RKO (cell line): Measurements from ENCODE around the gene PARD3B.
"Not testable (repeated sequence)": the region's sequence is repeated elsewhere in the genome, so short reads cannot be mapped to it uniquely, and the experiment has no call there.

Source experiments
- DNase-seq: peaks from one replicate; pipeline ENCODE4 v3.0.0-alpha.2; 2016; ENCODE audit warnings: low spot score

PARD3B gene

DNA sequence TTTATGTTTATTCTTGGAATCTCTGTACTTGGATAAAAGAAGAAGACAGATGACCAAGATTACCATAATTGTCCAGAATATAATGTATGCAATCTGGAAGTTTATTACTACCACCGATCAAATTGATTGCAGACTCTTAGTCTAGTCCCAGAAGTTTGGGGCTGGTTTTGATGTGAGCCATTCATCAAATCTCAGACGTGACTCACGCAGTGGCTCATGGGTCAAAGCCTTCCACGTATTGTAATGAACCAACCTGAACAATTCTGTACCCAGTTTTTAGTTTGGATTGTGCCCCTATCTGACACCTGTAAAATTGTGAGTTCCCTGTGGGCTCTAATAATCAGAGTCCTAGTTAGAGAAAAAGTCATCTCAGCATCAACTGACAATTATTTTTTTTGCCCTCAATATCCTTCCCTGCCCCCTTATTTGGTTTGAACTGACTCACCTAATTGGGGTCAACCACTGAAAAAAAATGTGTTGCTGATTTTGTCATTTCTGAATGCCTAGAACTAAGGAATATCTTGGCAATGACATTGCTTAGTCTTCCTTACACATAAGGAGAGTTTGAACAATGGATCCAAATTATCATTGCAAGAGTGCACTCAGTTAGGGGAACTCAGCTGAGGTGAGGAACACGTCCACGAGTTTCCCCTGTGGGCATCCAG, 917.5 kb downstream of the PARD3B start:
- DNase-seq = peak; percentile 11

DNA sequence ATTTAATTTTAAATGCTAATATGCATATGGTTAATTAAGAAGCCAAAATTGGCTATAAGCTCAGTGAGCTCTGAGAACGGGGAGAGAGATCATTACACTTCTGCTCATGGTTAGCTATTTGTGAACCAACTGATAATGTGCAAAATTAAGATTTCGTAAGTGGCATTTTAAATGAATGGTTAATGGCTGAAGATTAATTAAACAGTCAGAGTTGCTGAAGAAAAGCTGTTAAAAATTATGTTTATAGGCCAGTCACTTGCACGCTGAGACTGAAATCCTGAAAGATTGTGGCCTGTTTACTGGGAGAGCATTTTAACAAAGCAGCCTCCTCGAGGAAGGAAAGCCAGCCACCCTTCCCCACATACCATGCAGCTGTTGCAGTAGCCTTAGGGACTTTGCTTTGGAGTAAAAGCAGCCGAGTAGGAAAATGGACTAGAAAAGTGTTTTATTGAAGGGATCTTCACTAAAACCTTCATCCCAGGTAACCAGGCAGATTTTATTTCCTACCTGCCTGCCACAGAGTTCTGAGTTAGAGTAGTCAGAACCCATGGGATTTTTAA, 918.3 kb downstream of the PARD3B start:
- no peak for DNase-seq

DNA sequence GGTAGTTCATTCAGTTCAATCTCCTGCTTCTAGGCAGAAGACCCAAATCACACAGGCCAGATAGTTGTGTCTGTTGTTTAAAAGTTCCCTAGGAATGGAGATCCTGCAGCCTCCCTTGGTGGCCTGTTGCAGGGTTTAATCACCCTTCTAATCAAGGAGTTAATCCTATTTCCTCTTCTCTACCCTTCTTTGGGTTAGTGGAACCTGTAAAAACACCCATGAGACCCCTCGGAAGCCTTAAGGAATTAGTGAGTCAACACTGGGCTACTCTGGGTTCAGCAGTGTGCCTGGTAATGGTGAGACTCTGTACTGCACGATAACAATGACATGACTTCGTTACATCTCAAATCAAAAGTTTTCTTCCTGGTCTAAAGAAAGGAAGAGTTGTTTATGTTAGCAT, 919.4 kb downstream of the PARD3B start:
- DNase-seq = no peak

DNA sequence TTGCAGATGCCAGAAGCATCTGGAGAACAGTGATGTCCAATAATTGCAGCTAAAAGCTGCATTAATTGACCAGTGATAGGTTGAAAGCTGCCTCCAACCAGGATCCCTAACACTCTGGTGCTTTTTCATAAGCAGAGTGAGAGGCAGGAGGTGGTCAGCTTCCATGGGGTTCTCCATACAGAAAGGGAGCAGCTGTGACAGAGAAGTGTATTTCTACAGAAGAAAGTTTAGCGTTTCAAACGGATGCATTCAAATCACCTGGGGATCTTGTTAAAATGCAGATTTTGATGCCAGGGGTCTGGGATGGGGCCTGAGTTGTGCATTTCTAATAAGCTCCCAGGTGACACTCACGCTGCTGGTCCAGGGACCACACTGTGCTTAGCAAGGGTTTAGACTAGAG, 920.5 kb downstream of the PARD3B start:
- DNase-seq = no peak

DNA sequence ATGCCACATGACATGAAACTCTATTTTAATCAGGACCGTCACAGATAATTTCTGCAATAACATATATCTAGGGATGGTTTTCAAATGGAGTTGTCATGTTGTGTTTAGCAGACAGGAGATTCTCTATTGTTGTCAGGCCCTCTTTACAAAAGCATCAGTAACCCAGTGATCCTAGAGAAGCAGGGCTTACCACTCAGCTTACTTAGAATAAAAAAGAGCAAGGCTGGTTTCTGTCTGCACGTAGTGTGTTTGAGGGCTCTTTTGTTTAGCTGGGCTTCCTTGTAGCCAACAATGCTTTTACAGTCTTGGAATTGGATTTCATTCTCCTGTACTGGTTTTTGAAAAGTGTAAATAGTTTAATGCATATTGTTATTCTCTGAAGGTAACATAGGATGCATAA, 926.5 kb downstream of the PARD3B start:
- DNase-seq = no peak

DNA sequence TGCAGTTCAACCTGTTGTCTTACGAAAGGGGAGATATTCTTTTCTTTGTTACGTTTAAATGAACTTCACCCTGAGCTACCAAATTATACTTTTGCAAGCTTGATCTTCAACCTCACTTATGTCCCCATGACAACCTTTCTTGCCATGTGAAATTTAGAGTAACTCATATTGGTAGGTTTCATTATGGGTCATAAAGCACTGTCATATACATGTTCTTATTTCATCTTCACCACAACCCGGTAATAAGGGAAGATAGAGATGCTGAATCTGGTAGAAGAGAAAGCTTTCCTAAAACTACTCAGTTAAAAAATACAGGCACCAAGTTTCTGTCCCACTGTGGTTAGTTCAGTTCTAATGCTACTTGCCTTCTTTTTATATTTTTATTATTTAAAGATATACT, 928.5 kb downstream of the PARD3B start:
- DNase-seq = no peak

DNA sequence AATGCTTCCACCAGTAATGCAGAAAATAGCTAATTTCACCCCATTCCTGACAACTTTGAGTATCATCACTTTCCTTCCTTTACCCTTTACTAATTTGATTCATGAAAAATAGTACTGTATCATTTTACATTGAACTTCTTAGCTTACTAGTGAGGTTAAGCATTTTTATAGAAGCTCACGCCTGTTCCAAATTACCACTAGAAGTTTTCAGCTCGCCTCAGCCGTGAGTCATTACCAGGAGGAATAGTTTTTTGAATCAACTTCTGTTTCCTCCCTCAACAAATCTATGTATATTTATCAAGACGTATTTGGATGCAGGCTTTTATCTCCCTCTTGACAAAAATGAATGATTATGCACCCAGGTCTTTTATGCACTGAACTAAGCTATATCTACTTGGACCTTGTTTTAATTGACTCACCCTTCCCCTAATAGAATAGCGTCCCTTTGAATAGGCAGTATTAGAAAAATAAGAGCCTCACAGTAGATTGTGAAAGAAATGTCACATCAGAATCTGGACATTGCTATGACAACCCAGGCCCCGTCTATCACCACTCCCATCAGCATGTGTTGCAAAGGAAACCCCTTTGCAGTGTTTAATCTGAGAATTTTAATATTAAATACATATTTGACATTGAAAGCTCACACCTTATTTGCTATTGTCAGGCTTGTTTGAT, 929.6 kb downstream of the PARD3B start:
- no peak for DNase-seq

DNA sequence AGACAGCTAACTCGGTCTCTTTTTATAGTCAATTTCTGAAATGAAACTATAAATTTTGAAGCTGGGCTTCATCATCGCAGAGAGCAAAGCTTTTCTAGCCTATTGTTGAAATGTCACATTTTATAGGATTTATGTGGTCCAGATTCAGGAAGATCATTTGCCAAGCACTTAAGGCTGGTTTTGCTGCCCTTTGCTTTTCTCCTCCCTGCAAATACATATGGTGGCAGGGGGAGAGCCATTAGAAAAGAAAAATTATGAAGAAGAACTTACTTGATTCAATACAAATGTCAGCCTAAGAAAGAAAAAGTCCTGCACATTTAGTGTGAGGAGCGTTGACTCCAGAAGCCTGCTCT, 930.1 kb downstream of the PARD3B start:
- DNase-seq = no peak

DNA sequence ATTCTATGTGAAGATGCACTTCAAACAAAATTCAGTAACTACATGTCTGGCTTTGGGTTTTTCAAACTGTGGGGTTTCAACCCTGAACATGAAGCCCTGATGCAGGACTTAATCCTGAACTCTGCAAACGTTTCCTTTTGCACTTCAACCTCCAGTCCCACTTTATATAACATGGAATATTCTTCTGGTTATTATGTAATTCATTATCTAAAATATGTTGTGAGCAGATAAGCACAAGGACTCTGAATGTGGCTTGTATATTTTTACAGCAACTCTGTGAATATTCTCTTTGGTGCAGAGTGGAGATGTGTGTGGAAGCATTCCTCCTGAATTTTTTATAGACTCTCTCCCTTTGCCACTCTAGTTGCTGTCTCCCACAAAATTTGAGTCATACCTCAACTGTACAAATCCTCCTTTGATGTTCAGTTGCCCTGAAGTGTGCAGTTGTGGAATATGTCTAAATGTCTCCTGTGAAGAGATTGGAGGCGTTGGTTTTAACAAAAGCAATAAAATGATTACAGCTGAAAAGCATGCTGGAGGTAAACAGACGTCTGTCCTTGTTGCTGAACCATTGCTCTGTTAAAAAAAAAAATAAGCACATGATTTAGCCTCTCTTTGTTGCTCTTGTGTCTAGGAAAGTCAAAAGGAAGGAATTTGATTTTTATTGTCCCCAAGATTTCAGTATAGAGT, 931.9 kb downstream of the PARD3B start:
- no peak for DNase-seq

DNA sequence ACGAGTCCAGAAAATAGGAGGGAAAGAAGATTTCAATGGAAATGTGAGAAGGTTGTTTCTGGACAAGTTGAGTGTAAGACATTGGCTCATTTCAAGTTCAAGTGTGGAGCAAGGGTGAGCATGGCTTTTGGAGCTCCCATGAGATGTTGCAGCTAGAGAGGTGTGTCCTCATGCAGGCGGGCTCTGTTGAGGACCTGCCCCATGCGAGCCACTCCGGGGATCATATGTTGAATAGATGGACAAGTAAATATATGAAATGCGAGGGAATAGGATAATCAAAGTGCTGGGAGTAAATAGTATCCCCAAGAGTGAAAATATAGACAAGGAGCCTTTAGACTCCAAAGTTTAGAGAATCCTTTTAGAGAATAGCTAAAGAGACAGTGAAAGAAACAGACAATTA, 936.6 kb downstream of the PARD3B start:
- DNase-seq = no peak

DNA sequence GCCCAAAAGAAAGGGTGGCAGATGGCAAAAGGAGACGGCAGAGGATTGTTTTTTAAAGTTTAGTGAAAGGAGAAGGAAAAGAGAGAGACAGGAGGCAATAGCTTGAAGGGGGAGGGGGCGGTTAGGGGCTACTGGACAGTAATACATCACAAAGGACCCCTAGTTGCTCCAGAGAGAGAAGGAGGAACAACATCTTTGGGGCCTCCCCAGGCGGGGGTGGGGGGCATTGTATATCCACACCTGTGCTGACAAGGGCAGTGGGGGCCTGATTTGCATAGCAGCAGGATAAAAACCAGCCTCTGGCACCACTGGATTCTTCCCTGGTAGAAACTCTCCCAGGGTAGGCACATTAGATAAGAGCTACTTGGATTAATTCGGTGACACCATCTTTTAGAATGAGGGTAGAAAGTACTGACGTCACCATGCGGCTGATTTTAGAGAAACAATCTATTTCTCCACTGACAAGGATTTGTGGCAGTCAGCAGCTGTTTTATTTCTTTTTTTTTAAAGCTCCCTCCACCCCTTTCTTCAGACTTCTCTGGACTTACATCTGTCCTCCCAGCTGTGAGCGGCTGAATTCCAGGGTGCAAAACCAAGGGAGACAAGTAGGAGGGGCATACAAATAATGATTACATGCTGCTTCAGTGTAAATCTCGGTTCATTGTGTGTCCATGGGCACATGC, 937.3 kb downstream of the PARD3B start:
- DNase-seq = no peak

DNA sequence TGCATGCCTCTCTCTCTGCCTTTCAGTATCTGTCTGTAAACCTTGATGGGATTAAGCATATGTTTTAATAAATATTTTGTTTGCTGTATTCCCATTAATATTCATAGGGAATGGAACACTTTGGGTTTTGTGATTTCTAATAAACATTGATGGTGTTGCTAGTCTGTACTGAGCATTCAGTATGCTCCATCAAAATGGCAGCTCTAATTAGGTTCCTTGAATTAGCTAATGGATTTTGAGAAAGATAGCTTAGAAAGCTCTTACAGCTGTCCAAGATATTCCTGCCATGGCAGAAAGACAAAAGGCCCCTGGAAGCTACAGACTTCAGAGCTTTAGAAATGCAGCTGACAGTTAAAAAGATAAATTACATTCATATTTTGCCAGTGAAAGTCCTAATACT, 937.8 kb downstream of the PARD3B start:
- no peak for DNase-seq

DNA sequence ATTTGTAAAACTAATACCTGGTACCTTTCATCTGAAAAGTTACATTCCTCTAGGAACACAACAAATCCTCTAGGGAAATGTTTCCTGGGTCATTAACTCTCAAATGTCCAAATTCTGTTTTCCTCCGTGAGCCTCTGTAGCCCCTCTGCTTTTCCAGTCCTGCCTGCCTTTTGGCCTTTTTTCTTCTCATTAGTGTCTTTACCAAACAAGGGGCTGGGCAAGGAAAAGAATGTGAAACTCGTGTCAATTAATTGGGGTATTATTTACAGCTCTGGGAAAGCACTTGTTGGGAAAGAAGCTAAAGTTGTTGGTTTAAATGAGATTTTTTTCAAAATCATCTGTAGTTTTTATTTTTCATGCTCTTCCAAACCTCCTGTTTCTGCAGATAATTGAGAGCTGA, 938.9 kb downstream of the PARD3B start:
- no peak for DNase-seq

DNA sequence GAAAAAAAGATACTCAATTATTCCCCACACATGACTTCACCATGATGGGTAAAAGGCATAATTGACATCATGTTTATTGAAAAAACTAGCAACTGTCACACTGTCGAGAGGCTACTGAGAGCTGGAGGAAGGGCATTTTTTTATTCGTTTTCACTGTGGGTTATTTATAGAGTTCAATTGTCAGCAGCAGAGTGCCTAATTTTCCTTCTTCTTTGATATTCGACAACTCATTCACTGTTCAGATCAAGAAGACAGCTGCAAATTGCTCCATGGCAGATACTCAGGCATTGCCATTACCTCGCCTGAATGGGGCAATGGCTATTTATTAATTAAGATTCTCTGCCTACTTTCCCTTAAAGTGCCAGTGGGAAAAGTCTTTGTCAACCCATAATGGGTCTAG, 939.5 kb downstream of the PARD3B start:
- DNase-seq = no peak

DNA sequence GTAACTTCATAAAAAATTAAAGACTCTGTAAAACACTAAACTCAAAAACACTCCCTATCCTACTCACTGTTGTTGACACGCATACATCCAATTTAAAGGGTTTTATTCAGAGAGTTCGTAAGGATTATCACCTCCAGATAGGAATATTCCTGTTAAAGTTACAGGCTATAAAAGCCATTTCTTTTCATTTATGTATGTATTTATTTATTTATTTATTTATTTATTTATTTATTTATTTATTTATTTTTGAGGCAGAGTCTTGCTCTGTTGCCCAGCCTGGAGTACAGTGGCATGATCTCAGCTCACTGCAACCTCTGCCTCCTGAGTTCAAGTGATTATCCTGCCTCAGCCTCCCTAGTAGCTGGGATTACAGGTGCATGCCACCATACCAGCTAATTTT, 948.3 kb downstream of the PARD3B start:
- DNase-seq = not testable (repeated sequence)

DNA sequence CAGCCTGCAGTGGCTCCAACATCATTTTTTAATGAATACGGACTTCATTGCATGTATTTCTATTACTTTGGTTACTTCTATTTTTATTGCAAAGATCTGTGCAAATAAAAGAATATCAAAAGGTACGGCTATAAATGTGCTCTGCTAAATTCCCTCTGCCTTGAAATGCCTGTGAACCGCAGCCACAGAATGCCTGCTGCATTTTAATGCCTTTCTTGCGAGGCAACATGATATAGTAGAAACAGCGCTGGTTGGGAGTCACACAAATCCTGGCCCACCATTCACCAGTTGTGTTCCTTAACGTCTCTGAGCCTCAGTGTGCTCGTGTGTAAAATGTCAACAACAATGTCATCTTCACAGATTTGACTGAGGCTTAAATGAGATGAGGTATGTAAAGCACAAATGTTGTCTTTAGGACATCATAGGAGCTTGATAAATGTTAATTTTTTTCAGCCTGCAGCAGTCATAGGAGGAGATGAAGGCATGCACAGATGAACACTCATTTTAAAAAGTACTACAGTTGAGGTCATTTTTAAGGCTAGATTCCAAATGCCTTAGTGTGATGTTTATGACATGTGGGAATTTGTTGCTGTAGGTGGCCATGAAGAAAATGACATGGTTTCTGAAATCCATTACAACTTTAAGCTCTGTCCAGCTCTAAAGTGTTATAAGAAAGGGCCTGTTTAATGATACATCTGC, 949.4 kb downstream of the PARD3B start:
- peak; percentile 1 for DNase-seq

DNA sequence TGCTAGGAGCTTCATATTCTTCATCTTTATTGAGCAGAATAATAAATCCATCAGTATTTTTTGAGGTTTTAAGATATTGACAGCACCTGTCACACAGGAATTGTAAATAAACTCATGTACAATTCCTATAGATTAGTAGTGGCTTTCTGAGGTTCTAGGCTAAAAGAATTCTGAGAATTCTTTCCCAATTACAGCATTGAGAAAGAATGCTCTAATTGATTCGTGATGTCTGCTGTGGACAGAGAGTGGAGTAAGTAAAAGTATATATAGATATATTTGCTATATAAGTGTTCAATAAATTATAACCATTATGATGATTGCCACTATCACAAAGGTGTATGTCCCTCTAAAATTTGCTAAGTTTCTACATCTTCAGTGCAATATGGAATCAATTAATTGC, 950.5 kb downstream of the PARD3B start:
- no peak for DNase-seq

DNA sequence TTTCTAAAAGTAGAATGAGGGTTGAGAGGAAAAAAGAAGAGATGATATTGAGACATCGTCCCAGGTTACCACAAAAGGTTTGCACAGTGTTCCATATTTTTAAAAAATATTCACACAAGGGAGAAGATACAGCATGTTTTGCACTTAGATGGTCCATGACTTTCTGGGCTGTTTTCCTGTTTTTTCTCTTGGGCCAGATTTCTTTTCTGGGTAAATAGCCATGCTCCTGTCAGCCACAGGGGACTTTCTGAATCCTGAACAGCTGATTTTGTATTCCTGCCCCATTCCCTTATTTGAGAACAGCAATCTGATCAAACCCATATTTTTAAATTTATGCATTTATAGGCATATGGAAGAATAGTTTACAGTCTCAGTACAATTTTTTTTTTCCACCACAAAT, 951.1 kb downstream of the PARD3B start:
- no peak for DNase-seq

DNA sequence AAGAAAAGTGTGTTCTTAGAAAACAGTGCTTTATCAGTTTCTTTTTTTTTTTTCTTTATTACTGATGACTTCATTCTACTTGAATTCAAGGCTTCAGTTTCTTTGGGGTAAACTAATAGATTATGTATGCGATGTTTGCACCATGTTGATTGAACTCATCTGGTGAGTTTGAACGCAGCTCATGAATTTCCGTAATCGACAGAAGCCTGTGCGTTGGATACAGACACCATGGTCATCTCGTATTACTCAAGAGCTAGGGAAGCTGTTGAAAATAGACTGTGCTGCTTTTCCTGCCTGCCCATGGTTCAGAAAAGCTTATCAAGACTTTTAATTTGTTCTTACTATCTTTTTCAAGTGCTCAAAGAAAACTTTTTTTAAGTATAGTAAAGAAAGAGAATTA, 951.5 kb downstream of the PARD3B start:
- DNase-seq = no peak

DNA sequence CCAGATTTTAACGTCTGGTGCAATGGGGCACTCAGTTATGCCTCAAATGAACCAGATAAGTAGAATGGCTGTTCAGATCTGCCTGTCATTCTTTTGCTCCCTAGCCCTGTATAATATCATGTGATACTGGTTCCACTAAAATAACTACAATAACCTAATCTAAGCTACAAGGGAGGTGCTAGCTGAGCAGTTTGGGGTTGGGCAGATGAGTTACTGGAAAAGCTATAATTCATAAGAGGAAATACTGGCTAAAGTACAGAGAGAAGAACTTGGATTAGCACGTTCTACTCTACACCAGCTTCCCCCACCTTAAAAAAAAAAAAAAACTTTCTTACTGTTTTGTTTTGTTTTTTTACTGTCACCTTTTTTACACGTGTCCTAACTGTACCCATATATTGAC, 953.7 kb downstream of the PARD3B start:
- DNase-seq = no peak

DNA sequence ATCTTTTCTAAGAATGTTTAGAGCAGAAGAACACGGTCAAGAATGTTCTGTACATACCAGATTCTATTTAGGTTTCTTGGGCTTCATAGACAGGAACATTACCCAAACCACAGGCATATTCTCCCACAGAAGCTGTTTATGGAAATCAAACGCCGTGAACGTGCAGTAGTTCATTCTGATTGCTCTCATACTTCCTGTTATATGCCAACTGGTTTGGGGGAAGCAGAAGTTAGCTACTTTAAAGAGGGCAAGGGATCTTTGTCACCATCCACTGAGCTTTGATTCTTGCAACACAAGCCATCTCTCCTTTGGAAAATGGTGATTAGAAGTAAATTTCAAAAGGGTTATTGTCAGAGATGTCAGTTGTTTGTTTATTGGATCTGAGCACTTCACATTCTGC, 954.8 kb downstream of the PARD3B start:
- DNase-seq = no peak

DNA sequence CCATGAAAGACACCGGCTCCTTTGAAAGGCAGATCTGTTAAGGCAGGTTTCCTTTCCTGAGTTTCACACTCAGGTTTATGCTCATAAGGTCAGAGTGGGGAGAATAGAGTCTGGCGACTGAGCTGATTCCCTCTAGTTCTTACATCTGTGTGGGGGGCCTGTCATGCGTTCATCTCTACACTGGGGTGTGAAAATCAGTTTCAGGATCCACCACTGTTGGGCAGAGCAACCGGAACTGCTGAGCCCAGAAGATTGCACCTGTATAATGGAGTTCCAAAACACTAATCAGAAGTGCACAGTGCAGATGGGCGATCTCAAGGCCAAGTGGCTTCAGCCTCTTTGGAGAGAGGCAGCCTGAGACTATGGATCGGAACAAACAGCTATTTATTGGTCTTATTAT, 955.7 kb downstream of the PARD3B start:
- DNase-seq = no peak
